NCI-H524 treated with DMSO at 0.1 percent for 48 hours (cell line): ENCODE results near the gene PADI2.

Experiments used
- DNase-seq: peaks from one replicate; lab custom pipeline; 2025; lab: John Stamatoyannopoulos, UW

The PADI2 gene

DNA sequence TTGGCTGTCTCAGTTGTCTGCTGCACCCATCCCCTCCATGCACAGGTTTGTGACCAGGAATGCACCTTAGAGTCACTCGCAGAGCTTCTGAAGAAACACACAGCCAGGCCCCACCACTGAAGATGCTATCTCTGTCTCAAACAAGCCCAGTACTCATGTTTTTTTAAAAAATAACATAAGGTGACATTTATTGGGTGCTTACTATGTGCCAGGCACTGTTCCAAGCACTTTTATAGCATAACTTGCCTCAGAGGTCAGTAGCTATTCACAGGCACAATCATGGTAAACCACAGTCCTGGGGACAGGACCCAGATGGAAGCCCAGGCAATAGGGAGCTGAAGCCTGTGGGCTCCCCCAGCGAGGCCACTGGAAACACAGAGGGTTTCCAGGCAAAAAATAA is 98.7 kb downstream of the PADI2 start:
- DNase-seq, result no peak

DNA sequence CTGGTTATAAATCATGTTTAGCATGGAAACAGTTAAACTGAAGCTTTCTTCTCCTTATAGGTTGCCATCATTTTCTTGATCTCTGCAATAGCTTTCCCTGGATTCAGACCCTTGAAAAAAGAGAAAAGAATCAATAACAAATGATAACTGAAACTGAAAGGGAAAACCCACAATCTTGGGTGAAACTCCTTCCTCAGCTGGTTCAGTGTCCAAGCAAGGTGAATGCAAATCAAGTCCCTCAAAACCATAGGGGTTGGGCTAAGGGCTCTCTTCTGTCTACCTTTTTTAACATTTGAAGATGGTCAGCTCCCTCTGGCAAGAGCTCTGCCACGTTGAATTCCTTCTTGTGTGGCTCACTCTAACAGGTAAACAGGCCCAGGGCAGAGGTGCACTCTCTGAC is 100.4 kb downstream of the PADI2 start:
- no peak for DNase-seq

- no peak for DNase-seq
Measured at GRCh38 chr1:17017435-17017834, 101.8 kb downstream of the PADI2 start.
